IPS-NIHi7 (cell line): Measurements from ENCODE around the gene MRPL9.
"Not testable (repeated sequence)": the region's sequence is repeated elsewhere in the genome, so short reads cannot be mapped to it uniquely, and the experiment has no call there.

ENCODE experiments used
- DNase-seq: peaks from one replicate; pipeline ENCODE4 v3.0.0; 2012; ENCODE audit warnings: mixed read lengths; ENCODE audit errors: extremely low spot score

Gene MRPL9

GRCh38 chr1:151783796-151784195 is 20.5 kb upstream of the MRPL9 start:
- DNase-seq = no peak

GRCh38 chr1:151782741-151783140 is 19.4 kb upstream of the MRPL9 start:
- DNase-seq = no peak

GRCh38 chr1:151782026-151782425 is 18.7 kb upstream of the MRPL9 start:
- DNase-seq = not testable (repeated sequence)

- not testable (repeated sequence) for DNase-seq
Observed at GRCh38 chr1:151780736-151781135, 17.4 kb upstream of the MRPL9 start.

GRCh38 chr1:151779852-151780251 is 16.6 kb upstream of the MRPL9 start:
- DNase-seq = no peak

GRCh38 chr1:151777317-151777716 is 14.0 kb upstream of the MRPL9 start:
- DNase-seq = no peak

GRCh38 chr1:151776665-151777062 is 13.4 kb upstream of the MRPL9 start:
- DNase-seq = no peak

GRCh38 chr1:151775894-151776664 is 12.8 kb upstream of the MRPL9 start:
- no peak for DNase-seq

GRCh38 chr1:151774256-151774922 is 11.1 kb upstream of the MRPL9 start:
- no peak for DNase-seq

GRCh38 chr1:151773702-151774101 is 10.4 kb upstream of the MRPL9 start:
- no peak for DNase-seq

- DNase-seq = not testable (repeated sequence)
Observed at GRCh38 chr1:151769270-151769669, 6.0 kb upstream of the MRPL9 start.

- DNase-seq = not testable (repeated sequence)
Observed at GRCh38 chr1:151768351-151769066, 5.2 kb upstream of the MRPL9 start.

- DNase-seq = no peak
Observed at GRCh38 chr1:151763990-151764389, 694 bp upstream of the MRPL9 start.

- no peak for DNase-seq
Observed at GRCh38 chr1:151760597-151761385, 2.5 kb downstream of the MRPL9 start.

- DNase-seq = no peak
Observed at GRCh38 chr1:151759241-151759640, 4.1 kb downstream of the MRPL9 start.

GRCh38 chr1:151756291-151756690 is 7.0 kb downstream of the MRPL9 start:
- no peak for DNase-seq

GRCh38 chr1:151741516-151741915 is 21.8 kb downstream of the MRPL9 start:
- DNase-seq = no peak

GRCh38 chr1:151739590-151740355 is 23.5 kb downstream of the MRPL9 start:
- peak; percentile 32 for DNase-seq

- DNase-seq = no peak
Observed at GRCh38 chr1:151737479-151737878, 25.8 kb downstream of the MRPL9 start.

- no peak for DNase-seq
Observed at GRCh38 chr1:151737026-151737425, 26.3 kb downstream of the MRPL9 start.

- DNase-seq = not testable (repeated sequence)
Observed at GRCh38 chr1:151733995-151734394, 29.3 kb downstream of the MRPL9 start.
